HepG2 (cell line): ENCODE results near the gene ZNF514. TPM values are rescaled to one million over a fixed set of nuclear protein-coding genes. Genes with fewer than 3 reads are reported as not detected.

Source experiments
- BCL6 ChIP-seq: IDR thresholded peaks from 2 replicates; pipeline ENCODE4 v1.6.1; 2016; ENCODE audit warnings: missing genetic modification reagents, missing compliant biosample characterization
- HDAC1 ChIP-seq: sonication (generic); formaldehyde crosslinking; IDR thresholded peaks from 2 replicates; pipeline ENCODE4 v1.5.1; 2020; ENCODE audit warnings: mild to moderate bottlenecking, missing genetic modification reagents
- HDAC6 ChIP-seq: fragments of 200-600 bp; sonication (generic); IDR thresholded peaks from 2 replicates; pipeline ENCODE4 v1.7.0; 2017; ENCODE audit warnings: mild to moderate bottlenecking, antibody characterized with exemption, low read length, low read depth
- HOXA3 ChIP-seq: sonication (generic); formaldehyde crosslinking; IDR thresholded peaks from 2 replicates; pipeline ENCODE4 v1.5.0; 2020; ENCODE audit warnings: missing genetic modification reagents
- LBX2 ChIP-seq: sonication (generic); formaldehyde crosslinking; IDR thresholded peaks from 2 replicates; pipeline ENCODE4 v1.5.0; 2020; ENCODE audit warnings: missing genetic modification reagents, mild to moderate bottlenecking, borderline replicate concordance
- PAX8 ChIP-seq: sonication (generic); formaldehyde crosslinking; IDR thresholded peaks from 2 replicates; pipeline ENCODE4 v1.8.0; 2022; ENCODE audit warnings: mild to moderate bottlenecking, missing genetic modification reagents, borderline replicate concordance
- PHF21A ChIP-seq: sonication (generic); formaldehyde crosslinking; IDR thresholded peaks from 2 replicates; pipeline ENCODE4 v1.5.0; 2020; ENCODE audit warnings: mild to moderate bottlenecking, missing genetic modification reagents
- PREB ChIP-seq: sonication (generic); formaldehyde crosslinking; IDR thresholded peaks from 2 replicates; pipeline ENCODE4 v1.4.0; 2020; ENCODE audit warnings: missing genetic modification reagents
- SIN3A ChIP-seq: IDR thresholded peaks from 2 replicates; pipeline ENCODE4 v1.6.1; 2011; ENCODE audit warnings: low read depth, mild to moderate bottlenecking, control low read depth, low read length, borderline replicate concordance
- SKI ChIP-seq: fragments of 450-650 bp; IDR thresholded peaks from one replicate; pipeline ENCODE4 v1.6.1; 2018; ENCODE audit warnings: mild to moderate bottlenecking; ENCODE audit not compliant: partially characterized antibody
- SPEN ChIP-seq: sonication (generic); formaldehyde crosslinking; IDR thresholded peaks from 2 replicates; pipeline ENCODE4 v1.5.1; 2020; ENCODE audit warnings: low read depth, mild to moderate bottlenecking, missing genetic modification reagents
- SRSF1 ChIP-seq: fragments of 200-400 bp; formaldehyde crosslinking; optimal IDR thresholded peaks from 2 replicates; pipeline ENCODE3; 2017; ENCODE audit warnings: mild to moderate bottlenecking, low read depth, low read length, moderate library complexity
- SRSF9 ChIP-seq: fragments of 200-400 bp; formaldehyde crosslinking; IDR thresholded peaks from 2 replicates; pipeline ENCODE4 v1.6.1; 2018; ENCODE audit warnings: borderline replicate concordance, mild to moderate bottlenecking, low read depth, low read length; ENCODE audit not compliant: insufficient read depth, poor library complexity, severe bottlenecking
- TARDBP ChIP-seq: sonication (generic); formaldehyde crosslinking; IDR thresholded peaks from 2 replicates; pipeline ENCODE4 v1.8.0; 2022; ENCODE audit warnings: mild to moderate bottlenecking, missing genetic modification reagents
- ZBTB33 ChIP-seq: sonication (generic); formaldehyde crosslinking; IDR thresholded peaks from 2 replicates; pipeline ENCODE4 v1.4.0; 2020; ENCODE audit warnings: missing genetic modification reagents
- ZFP37 ChIP-seq: sonication (generic); formaldehyde crosslinking; IDR thresholded peaks from 2 replicates; pipeline ENCODE4 v1.4.0; 2020; ENCODE audit warnings: missing genetic modification reagents, borderline replicate concordance
- ZNF18 ChIP-seq: sonication (generic); formaldehyde crosslinking; IDR thresholded peaks from 2 replicates; pipeline ENCODE4 v1.8.0; 2022; ENCODE audit warnings: mild to moderate bottlenecking, missing genetic modification reagents; ENCODE audit not compliant: insufficient replicate concordance
- ZNF34 ChIP-seq: sonication (generic); formaldehyde crosslinking; IDR thresholded peaks from 2 replicates; pipeline ENCODE4 v1.4.0; 2020; ENCODE audit warnings: mild to moderate bottlenecking, missing genetic modification reagents, borderline replicate concordance
- ZNF414 ChIP-seq: sonication (generic); formaldehyde crosslinking; IDR thresholded peaks from 2 replicates; pipeline ENCODE4 v1.5.0; 2020; ENCODE audit warnings: missing genetic modification reagents
- ZNF598 ChIP-seq: sonication (generic); formaldehyde crosslinking; IDR thresholded peaks from 2 replicates; pipeline ENCODE4 v1.5.1; 2020; ENCODE audit warnings: mild to moderate bottlenecking, missing genetic modification reagents, borderline replicate concordance
- ZNF800 ChIP-seq: sonication (generic); formaldehyde crosslinking; IDR thresholded peaks from 2 replicates; pipeline ENCODE4 v1.4.0; 2020; ENCODE audit warnings: missing genetic modification reagents
- polyA plus RNA-seq, 8 experiments: library from polyadenylated mRNA; depleted of rRNA in 3 of 8; stranded (reverse) in 7 of 8; unstranded in 1 of 8; fragments of >200 nt; fragmentation: Illumina TruSeq in 4 of 8; extraction: Trizol in 4 of 8; gene quantifications; 2 replicates each; pipeline versions ENCODE4 v1.2.1 to v1.2.3, GENCODE V29; 2011 to 2016; ENCODE audit warnings: low read depth in 4 of 8, missing spikeins in 1 of 8, mixed read lengths in 1 of 8; ENCODE audit not compliant: insufficient read depth in 1 of 8
- total RNA-seq, 5 experiments: library from RNA; depleted of rRNA; stranded (reverse); fragments of >200 nt; fragmentation: Illumina TruSeq; extraction: Trizol; gene quantifications; 2 replicates each; pipeline ENCODE4 v1.2.3, GENCODE V29; 2016; ENCODE audit warnings: low read depth in 1 of 5

The ZNF514 gene
- total and polyA plus RNA-seq, 2 of the 13 experiments (the other 11 are each of a cell fraction or from before 2014, with no cell fraction given): 15.2 to 18.7 TPM

GRCh38 chr2:95158891-95159619, 593 bp downstream of the ZNF514 start (continued):
- TF ChIP-seq LBX2: no peak; the same call in 1 of the 2 replicates
- no peak; the same call in 1 of the 2 replicates for TF ChIP-seq SPEN (CRISPR knock-in tag)
- no peak; the same call in 1 of the 2 replicates for TF ChIP-seq TARDBP (CRISPR knock-in tag)
- peak; percentile 85 for TF ChIP-seq ZBTB33 (CRISPR knock-in tag)
- TF ChIP-seq ZNF800: no peak
- TF ChIP-seq PHF21A (CRISPR knock-in tag): no peak
- TF ChIP-seq BCL6 (CRISPR knock-in tag): no peak
- no peak for TF ChIP-seq PAX8 (CRISPR knock-in tag)
- TF ChIP-seq HDAC6: no peak
- peak; percentile 37 for TF ChIP-seq ZNF18 (CRISPR knock-in tag)
- no peak for TF ChIP-seq SRSF9
- TF ChIP-seq SKI: no peak
- TF ChIP-seq ZFP37 (CRISPR knock-in tag): no peak
- TF ChIP-seq PREB (CRISPR knock-in tag): no peak
- TF ChIP-seq ZNF414: no peak; the same call in 1 of the 2 replicates
- no peak for TF ChIP-seq ZNF34 (CRISPR knock-in tag)
- no peak for TF ChIP-seq HDAC1 (CRISPR knock-in tag)
- peak; percentile 56; the same call in 1 of the 2 replicates for TF ChIP-seq HOXA3 (CRISPR knock-in tag)
- 0 out of 2 replicates have a peak, but pooled peaks have one; percentile 22 for TF ChIP-seq ZNF598 (CRISPR knock-in tag)
- no peak for TF ChIP-seq SIN3A
- TF ChIP-seq SRSF1: no peak
